CD4-positive, alpha-beta T cell treated with Interleukin-21 for 1 hour (primary cell): ENCODE measurements around the gene ALDH18A1.
"Not testable (repeated sequence)": the region's sequence is repeated elsewhere in the genome, so short reads cannot be mapped to it uniquely, and the experiment has no call there.

Source experiments
- DNase-seq: peaks from one replicate; pipeline ENCODE4 v3.0.0-alpha.2; 2020

The ALDH18A1 gene

GRCh38 chr10:95648138-95648537 is 8.4 kb downstream of the ALDH18A1 start:
- DNase-seq, result no peak

DNA sequence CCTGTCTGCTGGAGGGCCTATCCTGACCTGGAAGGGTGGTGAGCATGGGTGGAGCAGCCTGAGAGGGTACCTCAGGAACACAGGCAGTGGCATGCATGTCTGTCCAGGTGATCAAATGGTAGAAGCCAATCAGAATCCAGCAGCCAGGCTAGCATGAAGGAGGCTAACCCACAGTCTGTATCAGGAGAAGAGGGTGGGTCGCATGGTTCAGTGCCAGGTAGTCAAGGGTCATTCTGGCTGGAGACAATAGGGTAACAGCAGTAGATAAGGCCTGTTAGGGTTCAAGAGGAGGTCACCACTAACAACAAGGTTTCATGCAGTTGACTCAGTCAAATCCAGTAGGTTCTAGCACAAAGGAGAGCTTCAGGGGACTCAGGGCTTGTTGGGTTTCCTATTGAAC is 10.4 kb downstream of the ALDH18A1 start:
- DNase-seq, result no peak

DNA sequence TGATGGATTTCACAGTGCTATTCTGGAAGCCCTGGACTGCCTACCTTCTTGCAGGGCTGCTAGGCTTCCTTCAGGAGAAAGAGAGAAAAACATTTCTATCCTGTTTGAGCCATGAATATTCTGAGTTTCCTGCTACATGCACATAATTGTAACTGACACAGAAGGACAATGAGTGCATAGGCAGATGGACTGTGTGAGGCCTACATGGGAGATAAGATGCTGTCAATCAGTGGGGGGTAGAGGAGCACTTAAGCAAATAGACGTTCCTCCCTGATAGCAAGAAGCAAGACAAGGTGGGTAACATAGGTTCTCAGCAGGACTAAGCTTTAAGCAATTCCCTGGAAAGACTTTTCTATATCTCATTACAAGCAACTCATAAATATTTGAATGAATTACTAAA is 11.6 kb downstream of the ALDH18A1 start:
- no peak for DNase-seq

GRCh38 chr10:95640891-95641315 is 15.6 kb downstream of the ALDH18A1 start:
- DNase-seq, result no peak

- no peak for DNase-seq
Observed at GRCh38 chr10:95637911-95638310, 18.6 kb downstream of the ALDH18A1 start.

GRCh38 chr10:95637140-95637539 is 19.4 kb downstream of the ALDH18A1 start:
- DNase-seq, result no peak

- DNase-seq, result no peak
Observed at GRCh38 chr10:95635319-95635733, 21.2 kb downstream of the ALDH18A1 start.

DNA sequence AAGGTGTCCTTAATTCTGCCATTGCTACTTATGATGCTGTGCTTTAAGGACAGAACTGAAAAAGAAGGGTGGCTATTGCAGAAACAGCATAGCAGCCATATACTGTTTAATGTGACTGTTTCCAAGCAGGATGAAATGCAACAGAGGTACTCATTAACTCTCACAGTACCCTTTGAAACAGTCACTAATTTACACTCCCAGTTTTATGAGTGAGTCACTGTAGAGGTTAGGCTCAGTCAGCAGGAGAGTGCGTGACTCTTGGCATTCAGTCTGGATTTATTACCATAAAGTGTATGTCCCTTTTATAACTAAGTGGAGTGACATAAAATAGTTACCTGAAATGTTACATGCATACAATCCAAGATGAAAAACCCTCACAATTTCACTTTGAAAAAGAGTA is 27.7 kb downstream of the ALDH18A1 start:
- no peak for DNase-seq

GRCh38 chr10:95626500-95626899 is 30.0 kb downstream of the ALDH18A1 start:
- DNase-seq, result no peak

DNA sequence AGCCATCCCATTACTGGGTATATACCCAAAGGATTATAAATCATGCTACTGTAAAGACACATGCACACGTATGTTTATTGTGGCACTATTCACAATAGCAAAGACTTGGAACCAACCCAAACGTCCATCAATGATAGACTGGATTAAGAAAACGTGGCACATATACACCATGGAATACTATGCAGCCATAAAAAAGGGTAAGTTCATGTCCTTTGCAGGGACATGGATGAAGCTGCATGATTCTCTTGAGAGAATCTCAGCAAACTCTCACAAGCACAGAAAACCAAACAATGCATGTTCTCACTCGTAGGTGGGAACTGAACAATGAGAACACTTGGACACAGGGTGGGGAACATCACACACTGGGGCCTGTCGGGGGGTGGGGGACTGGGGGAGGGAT is 36.1 kb downstream of the ALDH18A1 start:
- DNase-seq, result not testable (repeated sequence)

DNA sequence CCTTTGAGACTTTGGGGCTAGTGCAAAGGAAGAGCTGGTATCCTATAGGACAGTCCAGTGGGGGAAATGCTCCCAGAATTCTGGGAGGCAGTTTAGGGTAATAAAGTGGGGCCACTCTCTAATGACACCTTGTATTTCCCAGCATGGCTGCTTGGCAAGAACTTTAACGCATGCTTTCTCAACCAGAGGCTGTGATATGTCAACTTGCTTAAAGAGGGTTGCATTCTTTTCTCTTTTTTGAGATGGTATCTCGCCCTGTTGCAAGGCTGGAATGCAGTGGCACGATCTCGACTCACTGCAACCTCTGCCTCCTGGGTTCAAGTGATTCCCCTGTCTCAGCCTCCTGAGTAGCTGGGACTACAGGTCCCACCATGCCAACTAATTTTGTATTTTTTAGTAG is 38.4 kb downstream of the ALDH18A1 start:
- DNase-seq, result no peak

GRCh38 chr10:95616446-95616845 is 40.1 kb downstream of the ALDH18A1 start:
- DNase-seq, result no peak

- no peak for DNase-seq
Observed at GRCh38 chr10:95613330-95613729, 43.2 kb downstream of the ALDH18A1 start.

- no peak for DNase-seq
Observed at GRCh38 chr10:95610727-95611126, 45.8 kb downstream of the ALDH18A1 start.

DNA sequence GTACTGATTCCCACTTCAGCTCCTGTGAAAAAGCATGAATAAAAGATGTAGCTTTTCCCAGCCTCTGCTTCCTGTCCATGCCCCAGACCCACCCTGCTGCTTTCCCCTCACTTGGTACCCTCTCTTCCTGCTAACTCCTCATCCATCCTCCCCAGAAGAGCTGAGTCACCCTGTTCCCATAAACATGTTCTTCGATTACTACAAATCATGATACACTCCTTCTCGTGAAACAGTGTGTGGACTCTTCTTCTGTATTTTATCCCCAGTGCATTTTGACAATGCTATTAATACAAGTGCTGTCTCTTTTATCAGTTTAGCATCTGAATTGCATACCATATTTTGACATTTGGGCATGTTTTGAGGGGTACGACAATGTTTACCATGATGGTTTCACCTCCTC is 49.6 kb downstream of the ALDH18A1 start:
- no peak for DNase-seq

DNA sequence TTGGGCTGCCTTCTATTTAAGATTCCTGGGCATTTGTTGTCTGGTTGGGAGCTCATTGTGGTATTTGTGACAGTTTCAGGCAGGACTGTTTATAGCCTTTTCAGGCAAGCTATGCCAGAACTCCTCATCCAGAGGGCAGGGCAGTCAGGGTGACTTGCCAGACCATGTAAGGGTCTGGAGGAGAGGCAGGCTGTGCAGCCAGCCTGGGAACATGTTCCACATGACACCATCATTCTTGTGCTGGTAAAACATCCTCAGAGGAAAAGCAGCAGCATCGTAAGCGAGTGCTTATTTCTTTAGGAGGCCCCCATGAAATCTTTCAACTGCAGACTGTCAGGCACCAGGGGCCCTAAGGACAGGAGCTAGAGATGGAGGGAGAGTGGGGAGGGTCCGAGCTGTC is 51.3 kb downstream of the ALDH18A1 start:
- DNase-seq, result no peak

GRCh38 chr10:95604630-95605029 is 51.9 kb downstream of the ALDH18A1 start:
- DNase-seq, result no peak

GRCh38 chr10:95602382-95602781 is 54.1 kb downstream of the ALDH18A1 start:
- no peak for DNase-seq

DNA sequence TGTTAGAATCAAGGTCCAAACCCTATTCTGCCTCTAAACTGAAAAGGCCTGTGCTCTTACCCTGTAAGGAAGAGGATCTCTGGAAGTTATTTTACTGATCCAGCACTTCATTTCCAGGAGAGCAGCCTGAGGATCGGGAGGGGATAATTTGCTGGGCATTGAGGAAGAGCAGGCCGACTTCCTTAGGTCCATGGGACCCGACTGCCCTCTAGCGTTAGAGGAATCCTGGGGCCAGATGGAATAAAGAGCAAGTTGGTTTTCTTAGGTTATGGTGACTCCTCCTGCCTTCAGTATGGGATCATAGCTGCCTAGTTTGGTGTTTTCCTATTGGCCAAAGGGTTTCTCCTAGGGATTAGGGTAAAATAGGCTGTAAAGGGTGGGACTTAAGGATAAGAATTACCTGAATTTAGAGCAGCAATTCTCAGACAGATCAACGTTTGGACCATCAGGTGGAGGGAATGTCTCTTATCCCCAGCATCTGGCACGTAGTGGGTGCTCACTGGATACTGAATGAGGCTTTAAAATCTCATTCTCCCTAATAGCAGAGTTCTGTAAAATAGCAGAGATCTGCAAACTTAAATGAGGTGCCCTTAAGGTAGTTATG is 55.3 kb downstream of the ALDH18A1 start:
- peak; percentile 44 for DNase-seq

GRCh38 chr10:95600158-95600557 is 56.4 kb downstream of the ALDH18A1 start:
- no peak for DNase-seq

DNA sequence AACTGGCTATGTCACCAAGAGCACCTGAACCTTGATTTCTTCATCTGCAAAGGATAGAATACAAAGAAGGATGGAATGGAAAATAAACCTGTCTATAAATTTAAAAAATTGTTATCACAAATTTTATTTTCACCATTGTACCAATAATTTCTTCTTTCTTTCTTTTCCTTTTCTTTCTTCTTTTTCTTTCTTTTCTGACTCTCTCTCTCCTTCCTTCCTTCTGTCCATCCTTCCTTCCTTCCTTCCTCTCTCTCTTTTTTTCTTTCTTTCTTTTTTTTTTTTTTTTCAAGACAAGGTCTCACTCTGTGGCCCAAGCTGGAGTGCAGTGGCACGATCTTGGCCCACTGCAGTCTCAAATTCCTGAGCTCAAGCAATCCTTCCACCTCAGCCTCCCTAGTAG is 58.7 kb downstream of the ALDH18A1 start:
- DNase-seq, result no peak

DNA sequence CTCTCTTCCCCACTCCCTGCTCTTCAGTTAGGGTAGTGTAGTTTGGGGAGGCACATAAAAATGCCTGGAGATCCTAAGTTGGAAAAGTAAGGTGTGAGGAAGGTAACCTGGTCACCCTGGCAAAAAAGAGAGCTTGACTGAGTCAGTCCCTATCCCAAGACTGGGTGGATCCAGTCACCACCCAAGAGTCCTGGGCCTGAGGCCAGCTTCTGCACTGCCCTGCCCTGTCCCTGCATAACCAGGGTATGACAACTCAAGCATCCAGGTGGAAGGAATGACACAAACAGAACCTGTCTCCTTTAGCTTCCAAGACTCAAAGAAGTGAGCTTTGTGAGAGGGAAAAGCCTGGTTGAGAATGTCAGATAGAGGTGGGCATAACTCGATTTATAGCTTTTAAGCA is 68.5 kb downstream of the ALDH18A1 start:
- DNase-seq, result no peak

DNA sequence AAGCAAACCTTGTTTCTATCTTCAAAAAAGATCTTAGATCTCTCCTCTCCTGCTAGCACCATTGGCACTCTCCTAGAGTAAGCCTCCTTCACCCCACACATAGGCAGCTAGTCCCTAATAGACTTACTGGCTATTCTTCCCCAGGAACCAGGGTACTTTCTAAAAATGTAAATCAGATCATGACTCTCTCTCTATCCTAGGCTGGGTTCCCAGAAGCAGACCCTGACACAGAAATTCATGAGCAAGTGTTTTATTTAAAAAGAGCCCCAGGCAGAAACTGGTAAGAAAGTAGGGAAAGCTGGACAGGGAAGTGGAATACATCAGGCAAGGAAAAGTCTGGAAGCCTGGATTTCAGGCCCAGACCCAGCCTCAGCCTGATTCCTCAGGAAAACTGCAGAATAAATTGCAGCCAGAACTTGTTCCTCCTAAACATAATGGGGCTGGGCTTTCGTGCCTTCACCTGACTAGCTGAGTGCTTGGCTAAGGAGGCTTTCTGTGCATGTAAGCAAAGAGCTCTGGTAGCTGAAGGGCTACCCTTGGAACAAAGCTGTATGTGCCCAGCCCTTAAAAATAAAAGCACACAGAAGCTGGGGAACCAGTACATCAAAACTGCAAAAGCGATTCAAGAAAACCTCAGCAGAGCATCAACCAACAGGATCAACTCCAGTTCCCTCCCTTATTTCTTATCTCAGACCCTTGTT is 76.5 kb downstream of the ALDH18A1 start:
- DNase-seq, result no peak

GRCh38 chr10:95579292-95579691 is 77.2 kb downstream of the ALDH18A1 start:
- DNase-seq, result no peak

- no peak for DNase-seq
Observed at GRCh38 chr10:95578619-95579018, 77.9 kb downstream of the ALDH18A1 start.
